HG02852 (cell line): Measurements from ENCODE around the gene EPHB1.

Experiments
- ATAC-seq: cut with Tn5 transposase; IDR thresholded peaks from one replicate; pipeline ENCODE4 v1.9.1; 2021; ENCODE audit warnings: mild to moderate bottlenecking, moderate library complexity; ENCODE audit not compliant: unreplicated experiment

EPHB1 gene

DNA sequence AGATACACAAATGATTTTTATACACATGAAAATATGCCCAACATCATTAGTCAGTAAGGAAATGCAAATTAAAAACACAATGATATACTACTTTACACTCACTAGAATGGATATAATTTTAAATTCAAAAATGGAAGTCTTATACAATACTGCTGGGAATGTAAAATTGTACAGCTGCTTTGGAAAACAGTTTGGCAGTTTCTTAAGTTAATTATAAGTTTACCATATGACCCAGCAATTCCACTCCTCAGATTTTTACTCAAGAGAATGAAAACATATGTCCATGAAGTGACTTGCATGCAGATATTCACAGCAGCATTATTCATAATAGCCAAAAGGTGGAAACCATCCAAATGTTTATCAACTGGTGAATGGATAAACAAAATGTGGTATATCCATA is 281.3 kb downstream of the EPHB1 start:
- no peak for ATAC-seq

GRCh38 chr3:135077186-135077585 is 282.1 kb downstream of the EPHB1 start:
- ATAC-seq: no peak

GRCh38 chr3:135078283-135078682 is 283.2 kb downstream of the EPHB1 start:
- no peak for ATAC-seq

DNA sequence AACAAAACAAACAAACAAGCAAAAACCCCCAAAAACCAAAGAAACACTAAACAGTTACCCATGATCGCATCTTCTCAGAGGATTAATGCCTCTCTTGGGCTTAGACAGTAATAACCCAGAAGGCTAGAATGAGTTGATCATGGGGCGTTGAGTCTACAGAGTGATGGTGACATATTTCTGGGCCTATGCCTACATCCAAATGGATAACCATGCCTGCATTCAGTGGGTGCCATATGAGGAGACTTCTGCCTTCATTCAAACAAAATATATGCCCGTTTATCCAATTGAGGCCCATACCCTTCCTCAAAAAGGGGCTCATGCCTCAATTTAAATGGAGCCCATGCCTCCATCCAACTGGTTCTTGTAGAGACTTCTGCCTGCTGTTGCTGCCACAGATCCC is 284.0 kb downstream of the EPHB1 start:
- ATAC-seq: no peak

DNA sequence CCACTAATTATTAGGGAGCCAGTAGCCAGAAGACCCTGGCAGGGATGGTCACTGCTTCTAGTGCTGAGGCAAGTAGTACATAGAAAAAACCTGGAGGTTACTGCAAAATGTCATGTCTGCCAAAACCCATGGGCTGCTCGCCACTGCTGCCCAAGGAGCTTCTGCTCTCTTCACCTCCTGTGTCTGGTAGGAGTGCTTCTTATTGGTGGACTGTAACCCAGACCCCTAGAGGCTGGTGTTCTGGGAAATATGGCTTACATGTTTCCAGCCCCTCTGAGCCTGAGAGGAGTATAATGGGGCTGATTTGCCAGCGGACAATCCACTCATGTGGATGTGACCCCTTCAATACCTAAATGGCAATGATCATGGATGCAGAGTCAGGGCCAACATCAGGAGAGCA is 286.4 kb downstream of the EPHB1 start:
- no peak for ATAC-seq

- ATAC-seq: no peak
Measured at GRCh38 chr3:135081856-135082434, 286.9 kb downstream of the EPHB1 start.

DNA sequence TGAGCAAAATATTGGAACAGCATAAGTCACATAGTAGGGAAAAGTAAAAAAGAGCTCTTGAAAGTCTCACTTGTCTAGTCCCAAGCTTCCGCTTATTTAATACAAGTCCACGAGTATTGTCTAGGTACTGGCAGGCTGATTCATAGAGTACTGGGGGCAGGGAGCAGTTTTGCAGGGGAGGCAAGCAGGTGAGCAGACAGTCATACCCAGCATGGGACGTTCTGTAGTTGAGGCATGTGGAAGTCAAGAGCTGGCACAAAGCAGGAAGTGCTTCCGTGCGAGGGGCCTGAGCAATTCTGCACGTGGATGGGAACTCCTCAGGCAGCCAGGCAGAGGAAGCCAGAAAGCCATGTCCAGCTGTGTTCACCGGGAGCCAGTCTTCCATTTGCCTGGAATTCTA is 287.6 kb downstream of the EPHB1 start:
- no peak for ATAC-seq

GRCh38 chr3:135083179-135083578 is 288.1 kb downstream of the EPHB1 start:
- no peak for ATAC-seq

GRCh38 chr3:135083756-135084155 is 288.7 kb downstream of the EPHB1 start:
- no peak for ATAC-seq

DNA sequence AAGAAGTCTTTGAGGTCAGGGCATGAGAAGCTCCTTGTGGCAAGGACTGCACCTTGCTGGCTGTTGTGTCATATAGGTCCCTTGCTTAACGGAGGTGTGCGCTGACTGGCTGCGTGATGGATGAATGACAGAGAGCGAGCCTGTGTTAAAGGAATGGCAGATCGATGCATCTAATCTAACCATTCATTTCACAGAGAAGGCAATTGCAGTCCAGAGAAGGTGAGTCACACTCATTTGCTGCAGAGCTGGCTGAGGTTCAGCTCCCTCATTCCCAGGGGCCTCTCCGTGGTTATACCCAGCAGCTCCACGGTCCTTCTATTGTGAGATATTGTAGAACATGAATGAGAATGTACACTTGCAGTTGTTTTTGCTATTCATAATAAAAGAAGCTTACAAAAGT is 289.3 kb downstream of the EPHB1 start:
- ATAC-seq: no peak

DNA sequence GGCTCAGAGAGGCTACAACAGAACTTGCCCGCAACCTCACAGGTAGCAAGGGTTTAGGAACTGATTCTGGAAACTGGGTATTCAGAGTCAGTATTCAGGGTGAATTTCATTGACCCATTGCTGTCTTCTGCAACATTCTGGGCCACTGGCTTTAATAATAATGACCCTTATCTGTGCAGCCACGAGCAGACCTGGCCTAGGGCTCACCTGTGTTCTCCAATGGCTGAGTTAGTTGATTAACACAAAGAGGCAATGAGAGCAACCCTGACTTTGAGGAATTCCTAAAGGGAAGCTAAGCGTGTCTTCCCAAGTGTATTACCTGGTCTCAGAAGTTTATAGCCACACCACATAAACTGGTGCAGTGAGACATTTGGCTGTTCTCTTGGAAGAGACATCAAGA is 289.9 kb downstream of the EPHB1 start:
- no peak for ATAC-seq

DNA sequence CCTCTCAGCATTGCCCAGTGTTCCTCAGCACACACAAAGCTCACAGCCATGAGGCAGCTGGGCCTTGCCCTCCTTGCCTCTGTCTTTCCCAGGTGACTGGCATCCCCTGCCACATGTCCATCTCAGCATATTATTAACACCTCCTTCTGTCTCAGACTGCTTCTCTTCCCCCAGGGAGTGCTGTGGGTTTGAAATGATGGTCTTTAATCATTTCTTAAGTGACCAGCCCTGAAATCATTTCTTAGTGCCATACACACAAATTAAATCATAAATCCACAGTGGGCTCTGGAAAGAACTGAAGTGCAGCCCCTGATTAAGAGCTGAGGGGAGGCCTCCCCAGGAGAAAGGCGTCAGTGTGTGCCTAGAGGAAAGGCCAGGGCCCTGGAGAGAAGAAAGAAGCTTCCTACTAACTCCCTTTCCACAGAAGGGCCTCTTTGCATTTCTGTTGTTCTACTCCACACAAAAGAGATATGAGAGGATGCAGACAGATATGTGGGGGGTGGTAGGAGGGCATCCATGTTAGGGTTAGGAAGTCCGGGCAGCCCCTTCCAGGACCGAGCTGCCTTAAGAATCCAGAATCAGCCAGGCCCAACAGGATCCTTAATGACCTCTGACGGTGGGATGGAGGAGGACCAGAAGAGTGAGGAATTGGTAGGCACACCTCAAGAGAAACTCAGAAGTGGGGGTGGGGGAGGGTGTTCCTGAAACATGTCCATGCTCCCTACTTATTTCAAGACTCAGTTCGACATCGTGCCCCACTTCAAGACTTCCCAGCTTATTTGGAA is 290.8 kb downstream of the EPHB1 start:
- no peak for ATAC-seq

DNA sequence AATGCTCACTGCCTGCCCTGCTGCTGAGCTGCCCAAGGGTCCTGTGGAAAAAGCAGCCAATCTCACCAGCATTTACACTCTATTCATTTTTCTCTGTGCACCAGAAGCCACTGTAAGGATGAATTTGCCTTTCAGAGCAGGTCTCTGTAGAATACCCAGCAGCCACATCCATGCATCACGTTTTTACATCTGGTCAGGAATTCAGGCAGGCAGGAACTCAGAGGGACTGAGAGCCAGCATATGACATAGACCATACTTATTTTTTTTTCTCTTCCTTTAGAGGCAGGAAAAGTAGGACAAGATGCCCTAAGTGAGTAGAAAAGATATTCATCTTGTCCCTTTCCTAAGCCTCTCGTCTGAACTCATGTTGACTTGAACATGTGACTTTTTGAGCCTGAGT is 292.7 kb downstream of the EPHB1 start:
- ATAC-seq: no peak

DNA sequence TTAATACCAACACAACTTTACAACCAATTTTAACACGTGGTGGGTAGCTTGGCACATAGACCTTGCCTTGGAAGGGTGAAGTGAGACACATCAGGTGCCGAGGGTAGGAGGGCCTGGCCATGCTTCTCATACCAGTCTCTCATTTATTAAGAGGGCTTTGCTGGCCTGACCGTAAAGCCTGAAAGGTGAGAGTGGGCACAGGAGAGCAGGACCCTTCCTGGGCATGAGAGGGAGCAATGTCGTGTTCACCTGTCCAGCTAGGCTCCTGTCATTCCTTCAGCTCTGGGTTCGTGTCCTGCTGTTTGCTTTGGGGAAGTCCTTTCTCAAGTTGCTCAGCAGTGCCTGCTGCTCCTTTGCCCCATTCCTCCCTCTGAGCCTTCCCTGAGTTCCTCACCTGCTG is 294.4 kb downstream of the EPHB1 start:
- no peak for ATAC-seq

DNA sequence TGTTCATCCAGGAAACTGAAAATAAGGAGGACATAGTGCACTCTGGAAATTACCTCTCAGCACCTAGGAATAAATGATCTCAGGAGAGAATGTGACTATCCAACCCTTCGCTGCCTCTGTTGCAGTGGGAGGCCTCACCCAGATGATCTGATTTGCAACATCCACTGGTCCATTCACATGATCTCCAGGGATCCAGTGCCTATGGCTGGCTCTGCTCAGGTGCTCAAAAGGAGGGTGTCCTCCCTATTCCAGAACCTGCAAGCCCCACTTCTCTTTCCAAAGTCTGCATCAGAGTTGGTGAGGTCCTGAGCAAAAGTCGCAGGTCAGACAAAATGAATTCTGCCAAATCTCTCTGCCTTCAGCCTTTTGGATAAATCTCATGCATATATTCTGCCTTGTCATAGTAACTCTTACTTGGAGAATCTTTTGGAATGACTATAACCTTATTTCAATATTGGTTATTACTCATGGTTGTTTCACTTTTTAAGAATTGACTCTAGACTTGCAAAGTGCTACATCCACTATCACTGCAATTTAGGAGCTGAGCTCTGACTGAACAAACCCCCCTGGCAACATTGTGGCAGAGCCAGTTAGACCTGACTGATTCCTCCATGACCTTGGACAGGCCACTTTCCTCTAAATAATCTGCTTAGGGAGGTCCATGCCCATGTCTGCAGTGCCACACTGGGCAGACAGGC is 295.1 kb downstream of the EPHB1 start:
- no peak for ATAC-seq

- ATAC-seq: no peak
Measured at GRCh38 chr3:135091946-135092345, 296.9 kb downstream of the EPHB1 start.

DNA sequence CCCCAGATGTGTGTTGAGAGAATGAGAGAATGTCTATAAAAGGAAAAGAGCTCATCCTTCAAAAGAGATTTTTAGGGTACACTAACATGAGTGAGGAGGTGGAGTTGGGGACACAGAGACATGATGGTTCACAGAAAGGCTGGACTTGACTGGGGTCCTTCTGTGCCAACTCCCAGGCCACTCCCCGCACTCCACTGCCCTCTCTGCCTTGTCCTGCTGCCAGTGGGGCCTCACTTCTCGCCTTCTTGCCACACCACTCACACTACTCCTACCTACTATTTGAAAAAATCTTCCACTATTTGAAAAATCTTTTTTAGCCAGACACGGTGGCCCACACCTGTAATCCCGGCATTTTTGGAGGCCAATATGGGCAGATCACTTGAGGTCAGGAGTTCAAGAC is 298.1 kb downstream of the EPHB1 start:
- ATAC-seq: no peak

- no peak for ATAC-seq
Measured at GRCh38 chr3:135097276-135097946, 302.4 kb downstream of the EPHB1 start.

DNA sequence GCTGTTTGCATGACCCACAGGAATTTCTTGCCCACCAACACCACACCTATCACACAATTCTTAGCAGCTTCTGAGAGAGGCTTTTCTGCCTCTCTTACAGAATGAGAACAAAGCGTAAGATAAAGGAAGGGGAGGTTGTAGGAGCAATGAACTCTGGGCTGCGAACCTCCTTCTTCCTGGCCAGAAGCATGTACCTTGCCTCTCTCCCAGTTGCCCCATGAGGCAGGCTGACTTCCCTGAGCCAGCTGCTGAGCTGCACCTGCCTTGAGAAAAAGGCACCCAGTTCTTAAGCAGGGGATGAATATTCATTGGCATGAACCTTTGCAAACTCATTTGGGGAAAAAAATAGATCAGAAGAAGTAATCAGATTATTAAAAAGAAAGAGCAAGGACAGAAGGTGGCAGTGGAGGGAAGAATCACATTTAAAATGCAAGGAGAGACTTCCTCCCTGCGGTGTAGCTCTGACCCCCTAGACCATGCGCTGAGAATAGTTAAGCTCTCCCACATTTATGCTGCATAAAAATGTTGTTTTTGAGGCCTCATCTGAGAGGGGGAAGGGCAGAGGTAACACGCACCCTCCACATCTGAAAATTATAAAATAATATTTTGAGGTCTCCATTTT is 304.8 kb downstream of the EPHB1 start:
- no peak for ATAC-seq

DNA sequence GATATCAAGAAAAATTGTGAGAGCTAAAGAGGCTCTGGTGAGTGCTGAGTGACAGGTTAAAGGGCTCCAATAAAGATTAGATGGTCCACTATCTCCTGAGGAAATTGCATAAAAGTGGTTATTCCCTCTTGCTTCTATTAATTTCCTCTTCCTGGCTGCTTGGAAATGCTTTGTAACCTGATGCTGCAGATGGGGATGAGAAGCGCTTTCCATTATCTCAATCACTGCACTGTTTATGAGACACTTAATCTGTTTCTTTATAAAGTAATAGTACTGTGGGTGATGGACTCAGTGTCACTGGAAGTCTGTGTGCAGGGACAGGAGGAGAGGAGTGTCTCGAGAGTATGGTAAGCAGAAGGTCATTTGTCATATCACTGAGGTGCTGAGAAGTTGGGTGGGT is 305.3 kb downstream of the EPHB1 start:
- ATAC-seq: no peak

DNA sequence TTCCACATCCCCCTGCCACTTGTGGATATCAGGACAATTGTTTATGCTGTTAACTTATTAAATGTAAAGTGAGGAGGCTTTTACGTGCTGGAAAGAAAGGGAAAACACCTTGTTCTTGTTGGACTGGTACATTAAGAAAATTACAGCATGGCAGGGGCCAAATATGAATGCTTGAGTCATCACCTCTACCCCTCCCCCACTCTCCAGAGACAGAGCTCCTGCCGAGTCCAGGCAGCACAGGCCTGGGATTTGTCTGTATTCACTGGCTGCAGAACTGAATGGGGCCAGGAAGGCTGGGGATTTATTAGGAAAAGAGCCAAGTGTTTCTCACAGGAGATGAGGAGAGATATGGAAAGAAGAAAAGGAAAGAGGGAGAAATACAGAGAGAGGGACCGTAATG is 308.9 kb downstream of the EPHB1 start:
- ATAC-seq: no peak
